HG02588 (cell line): ENCODE measurements around the gene ABHD5.

ENCODE experiments used
- ATAC-seq: cut with Tn5 transposase; IDR thresholded peaks from one replicate; pipeline ENCODE4 v1.9.1; 2021; ENCODE audit warnings: mild to moderate bottlenecking, moderate library complexity; ENCODE audit not compliant: unreplicated experiment

Gene ABHD5

DNA sequence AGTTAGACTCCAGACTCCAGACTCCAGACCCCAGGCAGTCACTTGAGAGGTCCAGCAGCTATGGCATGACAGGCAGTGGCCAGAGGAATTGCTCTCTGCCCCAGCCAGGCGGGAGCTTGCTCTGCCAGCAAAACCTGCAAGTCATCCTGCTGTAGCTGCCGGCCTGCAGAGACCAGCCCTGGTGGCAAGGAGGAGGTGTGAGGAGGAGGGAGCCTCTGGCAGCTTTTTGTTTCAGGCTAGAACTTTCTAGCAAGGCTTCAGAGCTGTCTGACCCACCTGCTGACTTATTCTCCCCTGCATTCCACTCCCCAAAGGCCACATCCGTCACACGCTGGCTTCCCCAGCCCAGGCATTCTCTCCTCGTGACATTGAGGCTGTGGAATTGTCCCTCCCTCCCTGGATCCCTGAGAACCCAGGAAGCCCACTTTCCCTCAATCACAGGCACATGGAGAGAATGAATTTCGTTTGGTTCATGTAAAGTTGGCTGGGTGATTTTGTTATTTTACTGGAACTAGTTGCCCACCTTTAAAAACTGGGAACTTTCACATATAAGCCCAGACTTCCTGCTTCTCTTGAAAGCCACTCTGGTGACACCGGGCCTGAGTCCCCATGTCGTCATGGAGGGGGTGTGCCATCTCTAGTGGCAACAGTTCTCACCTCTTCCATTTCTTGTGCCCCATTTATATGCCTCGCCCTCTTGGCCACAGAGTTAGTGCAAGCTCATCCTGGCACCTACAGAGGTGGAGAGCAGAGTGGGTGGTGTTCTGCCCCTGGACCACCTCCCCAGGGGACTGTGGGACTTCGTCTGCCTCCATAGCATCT lies 82.7 kb downstream of the ABHD5 start:
- ATAC-seq = no peak

DNA sequence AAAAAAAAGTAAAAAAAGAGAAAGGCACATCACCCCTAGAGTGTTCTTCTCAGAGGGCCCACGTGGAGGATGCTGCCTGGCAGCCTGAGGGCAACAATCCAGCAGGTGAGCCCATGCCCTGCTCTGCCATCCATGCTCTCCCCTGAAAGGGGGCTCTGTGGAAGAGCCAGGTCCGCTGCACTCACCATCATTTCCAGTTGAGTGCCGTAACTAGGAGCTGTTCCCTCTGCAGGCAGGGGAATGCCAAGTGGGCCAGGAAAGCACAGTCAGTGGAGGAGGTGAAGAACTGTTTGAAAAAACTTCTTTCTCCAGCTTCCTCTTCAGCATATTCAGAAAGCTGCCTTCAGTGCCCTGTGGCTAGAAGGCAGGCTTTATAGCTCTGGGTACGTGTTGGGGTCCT lies 84.1 kb downstream of the ABHD5 start:
- no peak for ATAC-seq

GRCh38 chr3:43776101-43776500 lies 85.4 kb downstream of the ABHD5 start:
- ATAC-seq = no peak

DNA sequence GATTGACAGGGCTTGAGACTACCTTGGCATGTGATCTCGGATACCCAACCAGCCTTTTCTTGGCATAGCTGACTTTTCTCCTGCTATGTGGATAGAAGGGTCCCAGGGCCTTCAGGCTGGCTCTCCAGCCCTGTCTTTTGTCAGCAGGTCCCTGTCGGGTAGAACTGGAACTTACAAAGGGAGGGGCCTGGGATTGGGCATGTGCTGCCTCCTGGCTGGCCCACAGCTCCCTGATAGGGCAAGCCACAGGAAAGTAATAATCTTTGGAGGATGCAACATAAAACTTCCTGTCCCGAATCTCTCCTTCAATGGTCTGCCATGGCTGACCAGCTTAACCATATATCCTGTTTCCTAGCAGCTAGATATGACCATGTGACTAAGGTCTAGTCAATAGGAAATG lies 89.1 kb downstream of the ABHD5 start:
- no peak for ATAC-seq

DNA sequence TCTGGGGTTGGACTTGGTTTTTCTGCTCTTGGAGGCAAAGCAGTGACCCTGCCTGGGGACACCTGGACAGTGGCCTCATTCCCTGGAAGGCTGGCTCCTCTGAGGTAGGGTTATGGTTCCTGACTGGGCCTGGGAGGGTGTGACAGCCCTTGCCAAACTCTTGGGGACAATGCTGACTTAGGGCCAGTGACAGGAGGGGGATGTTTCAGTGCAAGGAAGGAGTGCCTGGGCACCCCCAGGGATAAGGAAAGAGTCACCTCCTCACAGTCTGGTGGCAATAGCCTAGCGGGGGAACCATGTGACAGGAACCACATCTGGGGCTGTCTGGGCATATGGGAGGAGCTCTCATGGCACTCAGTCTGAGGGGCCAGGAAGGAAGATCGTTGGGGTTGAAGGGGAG lies 91.8 kb downstream of the ABHD5 start:
- ATAC-seq = no peak
